Astrocyte of the cerebellum (primary cell): ENCODE measurements around the gene ALOXE3.

Source experiments
- DNase-seq: peaks from one replicate; pipeline ENCODE4 v3.0.0-alpha.2; 2011; ENCODE audit warnings: low read depth
- H3K4me3 ChIP-seq: 2 replicates; pipeline ENCODE4 v1.5.1; 2011; ENCODE audit warnings: mild to moderate bottlenecking, low read depth, low read length, moderate library complexity
- CTCF ChIP-seq: IDR thresholded peaks from 2 replicates; pipeline ENCODE4 v1.5.1; 2012; ENCODE audit warnings: low read length, low read depth, moderate library complexity, mild to moderate bottlenecking; ENCODE audit errors: missing control alignments
- in situ Hi-C: cut with HindIII; loops from 2 replicates; pipeline ENCODE4 v1.10.0; 2017; ENCODE audit warnings: low sequenced_read_pairs

Gene ALOXE3

GRCh38 chr17:8095361-8095760 is 23.0 kb downstream of the ALOXE3 start:
- DNase-seq, result no peak
- in situ Hi-C loops, result no loop called here
- H3K4me3 ChIP-seq, result no peak overlapping the region
- no peak for TF ChIP-seq CTCF

DNA sequence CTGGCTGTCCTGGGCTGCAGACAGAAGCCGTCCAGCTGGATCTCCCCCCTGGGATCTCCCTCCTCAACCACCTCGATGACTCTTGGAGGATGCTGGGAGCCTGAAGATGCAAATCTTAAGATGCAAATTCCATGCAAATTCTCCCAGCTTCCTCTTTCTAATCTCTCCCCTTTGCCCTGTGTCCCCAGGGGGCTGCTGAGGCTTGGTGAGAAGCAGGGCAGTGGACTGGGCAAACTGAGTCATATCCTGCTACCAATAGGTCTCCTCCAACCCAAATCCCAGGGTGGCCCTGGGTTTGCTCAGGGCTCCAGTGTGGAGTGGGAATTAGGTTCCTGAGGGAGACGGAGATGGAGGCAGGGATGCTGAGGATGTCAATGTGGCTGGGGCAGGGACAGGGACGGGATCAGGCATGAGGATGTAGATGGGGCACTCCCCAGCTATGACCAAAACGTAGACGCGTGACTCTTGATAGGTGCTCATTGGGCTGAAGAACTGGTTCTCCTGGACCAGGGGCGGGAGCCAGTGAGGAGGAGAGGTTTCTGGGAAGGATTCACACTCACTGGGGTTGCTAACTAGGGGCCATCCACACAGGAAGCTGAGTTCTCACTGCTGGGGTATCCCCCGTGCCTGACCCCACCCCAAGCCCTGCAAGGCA is 27.2 kb downstream of the ALOXE3 start:
- in situ Hi-C loops, result no loop called here
- DNase-seq, result no peak
- TF ChIP-seq CTCF, result no peak
- no peak overlapping the region for H3K4me3 ChIP-seq

DNA sequence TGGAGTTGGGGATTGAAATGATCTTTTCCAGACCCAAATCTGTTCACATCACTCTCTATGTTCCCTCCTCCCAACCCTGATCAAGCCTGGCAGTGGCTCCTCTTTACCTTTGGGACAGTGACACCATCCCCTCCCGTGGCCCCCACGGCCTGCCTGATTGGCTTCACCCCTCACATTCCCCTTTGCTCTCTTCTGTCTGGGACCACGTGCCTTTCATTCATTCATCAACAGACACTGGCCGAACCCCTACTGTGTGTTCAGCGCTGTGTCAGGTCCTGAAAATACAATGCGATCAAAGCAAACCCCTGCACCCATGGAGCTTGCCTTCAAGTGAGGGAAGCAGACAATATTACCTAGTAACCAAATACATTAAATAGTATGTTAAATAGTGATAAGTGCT is 28.6 kb downstream of the ALOXE3 start:
- no peak for TF ChIP-seq CTCF
- no peak for DNase-seq
- no peak overlapping the region for H3K4me3 ChIP-seq
- in situ Hi-C loops, result no loop called here

DNA sequence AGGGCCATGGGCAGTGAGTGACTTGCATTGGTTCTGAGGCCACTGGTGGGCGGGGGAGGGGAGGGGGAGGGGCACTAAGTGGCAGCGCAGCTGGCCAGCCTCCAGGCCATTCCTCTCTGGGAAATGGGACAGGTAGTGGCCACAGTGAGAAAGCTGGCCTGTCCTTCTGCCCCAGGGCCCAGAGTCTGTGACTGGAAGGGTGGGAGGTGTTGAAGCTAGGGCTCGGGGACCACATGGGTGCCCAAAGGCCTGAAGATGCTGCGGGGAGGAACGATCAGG is 30.4 kb downstream of the ALOXE3 start:
- no peak overlapping the region for H3K4me3 ChIP-seq
- in situ Hi-C loops, result no loop called here
- DNase-seq, result no peak
- no peak for TF ChIP-seq CTCF

DNA sequence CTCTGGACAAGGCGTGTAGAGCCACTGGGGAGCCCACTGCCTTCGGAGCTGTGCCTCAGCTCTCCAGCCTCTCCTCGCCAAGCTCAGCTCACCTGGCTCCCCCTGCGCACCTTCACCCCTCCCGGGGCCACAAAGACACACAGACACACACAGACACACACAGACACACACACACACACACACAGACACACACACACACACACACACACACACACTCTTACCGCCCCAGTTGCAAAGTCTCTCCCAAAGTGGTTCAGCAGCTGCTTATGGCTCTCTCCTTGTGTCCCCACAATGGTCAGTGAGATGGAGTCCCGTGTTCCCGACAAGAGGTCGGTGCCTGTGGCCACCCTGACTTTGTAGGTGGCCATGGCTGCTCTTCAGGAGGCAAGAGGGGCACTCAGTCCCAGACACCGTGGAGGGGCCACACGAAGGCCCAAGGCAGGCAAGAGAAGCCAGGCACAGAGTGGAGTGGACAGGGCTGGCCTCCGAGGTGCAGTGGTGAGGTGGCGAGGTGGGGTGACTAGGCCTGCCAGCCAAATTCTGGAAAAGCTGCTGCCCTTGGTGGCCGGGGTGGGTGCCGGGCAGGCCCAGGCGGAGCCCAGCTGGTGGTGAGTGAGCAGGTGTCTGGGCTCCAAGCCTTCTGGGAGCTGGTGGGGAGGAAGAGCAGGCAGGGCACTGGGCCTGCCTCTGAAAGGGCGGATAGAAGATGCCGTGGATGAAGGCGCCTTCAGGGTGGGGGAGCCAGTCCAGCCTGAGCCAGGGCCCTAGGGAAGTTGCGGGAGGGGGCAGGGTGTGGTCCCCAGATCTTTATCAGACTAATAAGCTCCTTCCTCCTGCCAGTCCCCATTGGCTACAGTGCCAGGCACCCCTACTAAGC is 31.0 kb downstream of the ALOXE3 start, which contains the start of gene ALOX12B:
Gene ALOX12B, minus strand, starts transcription at position 642 of the 877 bp plus-strand sequence. Its CDS starts 274 bp downstream, at position 368.
- no peak for DNase-seq
- in situ Hi-C loops, result no loop called here
- TF ChIP-seq CTCF, result no peak
- no peak within 1 kb of the TSS for H3K4me3 ChIP-seq

- H3K4me3 ChIP-seq, result no peak overlapping the region
Observed at GRCh38 chr17:8084250-8084649, 34.1 kb downstream of the ALOXE3 start.

More at GRCh38 chr17:8084250-8084649, 34.1 kb downstream of the ALOXE3 start:
- in situ Hi-C loops, result no loop called here
- DNase-seq, result no peak
- TF ChIP-seq CTCF, result no peak
